Smooth muscle cell of the brain vasculature (primary cell): ENCODE results near the gene C1QL3.

Experiments used
- DNase-seq: peaks from one replicate; pipeline ENCODE4 v3.0.0-alpha.2; 2012; ENCODE audit warnings: low read depth, low spot score

C1QL3 gene

GRCh38 chr10:16493884-16494536 is 27.7 kb downstream of the C1QL3 start:
- no peak for DNase-seq

GRCh38 chr10:16491933-16492332 is 29.7 kb downstream of the C1QL3 start:
- no peak for DNase-seq

GRCh38 chr10:16490511-16490910 is 31.2 kb downstream of the C1QL3 start:
- no peak for DNase-seq

- no peak for DNase-seq
Measured at GRCh38 chr10:16483241-16483917, 38.3 kb downstream of the C1QL3 start.

- no peak for DNase-seq
Measured at GRCh38 chr10:16481052-16481728, 40.5 kb downstream of the C1QL3 start.

GRCh38 chr10:16478801-16479200 is 42.9 kb downstream of the C1QL3 start:
- DNase-seq, result no peak

- DNase-seq, result no peak
Measured at GRCh38 chr10:16477757-16478156, 43.9 kb downstream of the C1QL3 start.

GRCh38 chr10:16472828-16473227 is 48.9 kb downstream of the C1QL3 start:
- DNase-seq, result no peak

GRCh38 chr10:16470747-16471146 is 50.9 kb downstream of the C1QL3 start:
- DNase-seq, result no peak

GRCh38 chr10:16466001-16466400 is 55.7 kb downstream of the C1QL3 start:
- DNase-seq, result no peak
